AG04450 (cell line): ENCODE results near the gene CHCHD6. TPM values are rescaled to one million over a fixed set of nuclear protein-coding genes. Genes with fewer than 3 reads are reported as not detected.

ENCODE experiments used
- CTCF ChIA-PET: fragments of 300-600, 350-600 bp; formaldehyde crosslinking; extraction: SDS; loops from one replicate; lab custom pipeline; 2022; ENCODE audit warnings: antibody characterized with exemption, inconsistent platforms; lab: Charles Lee
- POLR2A ChIA-PET: fragments of 350-600 bp; formaldehyde crosslinking; extraction: SDS; loops from one replicate; lab custom pipeline; 2021; ENCODE audit warnings: antibody characterized with exemption, inconsistent platforms; lab: Yijun Ruan, JAX
- DNase-seq: peaks from one replicate; pipeline ENCODE4 v3.0.0-alpha.2; 2011; ENCODE audit warnings: low read depth, low spot score
- H3K27ac ChIP-seq: one replicate; pipeline ENCODE4 v1.5.1; 2012; ENCODE audit warnings: low read depth, low read length, control low read depth
- H3K27me3 ChIP-seq: one replicate; pipeline ENCODE4 v1.6.0; 2012; ENCODE audit warnings: low read length; ENCODE audit not compliant: control insufficient read depth, insufficient read depth
- H3K4me3 ChIP-seq: 2 replicates; pipeline ENCODE4 v1.5.1; 2011; ENCODE audit warnings: mild to moderate bottlenecking, low read depth, low read length, control low read depth
- H3K9me3 ChIP-seq: 2 replicates; pipeline ENCODE4 v1.5.1; 2012; ENCODE audit warnings: low read length; ENCODE audit not compliant: control insufficient read depth, insufficient read depth
- CTCF ChIP-seq: IDR thresholded peaks from 2 replicates; pipeline ENCODE4 v1.5.1; 2011; ENCODE audit warnings: low read depth, low read length, control low read depth, inconsistent platforms
- polyA plus RNA-seq: library from polyadenylated mRNA; depleted of rRNA; stranded (reverse); fragments of >200 nt; gene quantifications from 2 replicates; pipeline ENCODE4 v1.2.3, GENCODE V29; 2011

CHCHD6 gene
- polyA plus RNA-seq, 1 experiment = 14.0 TPM

GRCh38 chr3:126930936-126931600 lies 227.0 kb downstream of the CHCHD6 start:
- H3K9me3 ChIP-seq = no peaks in the 10 kb centered on the region; the same call in 1 of the 2 replicates
- H3K27me3 ChIP-seq = no peaks in the 10 kb centered on the region
- no peak for DNase-seq
- H3K27ac ChIP-seq = no peak overlapping the region
- no peak for TF ChIP-seq CTCF
- ChIA-PET CTCF (no interaction called here), POLR2A (no interaction called here)
- no peak overlapping the region for H3K4me3 ChIP-seq

- no peaks in the 10 kb centered on the region for H3K27me3 ChIP-seq
- ChIA-PET POLR2A (no interaction called here), CTCF (no interaction called here)
- H3K9me3 ChIP-seq = no peaks in the 10 kb centered on the region; the same call in 1 of the 2 replicates
- peak overlapping the region; percentile 47 for H3K27ac ChIP-seq
- no peak for TF ChIP-seq CTCF
- H3K4me3 ChIP-seq = no peak overlapping the region
- no peak for DNase-seq
Observed at GRCh38 chr3:126931806-126932187, 227.8 kb downstream of the CHCHD6 start.

- DNase-seq = no peak
- CTCF ChIA-PET = no interaction called here
- no peak for TF ChIP-seq CTCF
Observed at GRCh38 chr3:126932188-126932931, 228.3 kb downstream of the CHCHD6 start.

GRCh38 chr3:126934031-126934531 lies 230.0 kb downstream of the CHCHD6 start:
- ChIA-PET POLR2A (no interaction called here), CTCF (no interaction called here)
- Histone ChIP-seq H3K9me3 (no peaks in the 10 kb centered on the region; the same call in 1 of the 2 replicates), H3K27ac (no peak overlapping the region), H3K27me3 (no peaks in the 10 kb centered on the region), H3K4me3 (no peak overlapping the region)
- no peak for DNase-seq
- no peak for TF ChIP-seq CTCF

More at GRCh38 chr3:126932188-126932931, 228.3 kb downstream of the CHCHD6 start:
- POLR2A ChIA-PET = no interaction called here
- H3K27me3 ChIP-seq = no peaks in the 10 kb centered on the region
- H3K27ac ChIP-seq = peak overlapping the region; percentile 47
- no peaks in the 10 kb centered on the region; the same call in 1 of the 2 replicates for H3K9me3 ChIP-seq
- H3K4me3 ChIP-seq = no peak overlapping the region

- no peak for DNase-seq
- POLR2A ChIA-PET = no interaction called here
- Histone ChIP-seq H3K27ac (no peak overlapping the region), H3K9me3 (no peaks in the 10 kb centered on the region; the same call in 1 of the 2 replicates), H3K4me3 (no peak overlapping the region), H3K27me3 (no peaks in the 10 kb centered on the region)
- TF ChIP-seq CTCF = no peak
- CTCF ChIA-PET = interaction anchor here (1.1 kb wide), 1 partner anchor 182 kb away, joined by 3 read pairs; no protein-coding TSS in a partner anchor
Observed at GRCh38 chr3:126934991-126935390, 231.0 kb downstream of the CHCHD6 start.
